ENCODE data around the gene ZNF318.
"Not testable (repeated sequence)": the region's sequence is repeated elsewhere in the genome, so short reads cannot be mapped to it uniquely, and the experiment has no call there.

DNA sequence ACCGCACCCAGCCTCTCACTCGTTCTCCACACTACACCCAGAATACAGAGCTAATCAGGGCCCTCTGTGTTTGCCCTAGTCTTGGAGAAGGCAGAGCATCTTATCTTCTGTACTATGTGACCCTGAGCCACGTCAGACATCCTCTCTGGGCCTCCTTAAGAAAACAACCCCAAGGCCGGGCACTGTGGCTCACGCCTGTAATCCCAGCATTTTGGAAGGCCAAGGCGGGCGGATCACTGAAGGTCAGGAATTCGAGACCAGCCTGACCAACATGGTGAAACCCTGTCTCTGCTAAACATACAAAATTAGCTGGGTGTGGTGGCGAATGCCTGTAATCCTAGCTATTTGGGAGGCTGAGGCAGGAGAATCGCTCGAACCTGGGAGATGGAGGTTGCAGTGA, 66.4 kb downstream of the ZNF318 start:
- TF ChIP-seq, protein P1, sequence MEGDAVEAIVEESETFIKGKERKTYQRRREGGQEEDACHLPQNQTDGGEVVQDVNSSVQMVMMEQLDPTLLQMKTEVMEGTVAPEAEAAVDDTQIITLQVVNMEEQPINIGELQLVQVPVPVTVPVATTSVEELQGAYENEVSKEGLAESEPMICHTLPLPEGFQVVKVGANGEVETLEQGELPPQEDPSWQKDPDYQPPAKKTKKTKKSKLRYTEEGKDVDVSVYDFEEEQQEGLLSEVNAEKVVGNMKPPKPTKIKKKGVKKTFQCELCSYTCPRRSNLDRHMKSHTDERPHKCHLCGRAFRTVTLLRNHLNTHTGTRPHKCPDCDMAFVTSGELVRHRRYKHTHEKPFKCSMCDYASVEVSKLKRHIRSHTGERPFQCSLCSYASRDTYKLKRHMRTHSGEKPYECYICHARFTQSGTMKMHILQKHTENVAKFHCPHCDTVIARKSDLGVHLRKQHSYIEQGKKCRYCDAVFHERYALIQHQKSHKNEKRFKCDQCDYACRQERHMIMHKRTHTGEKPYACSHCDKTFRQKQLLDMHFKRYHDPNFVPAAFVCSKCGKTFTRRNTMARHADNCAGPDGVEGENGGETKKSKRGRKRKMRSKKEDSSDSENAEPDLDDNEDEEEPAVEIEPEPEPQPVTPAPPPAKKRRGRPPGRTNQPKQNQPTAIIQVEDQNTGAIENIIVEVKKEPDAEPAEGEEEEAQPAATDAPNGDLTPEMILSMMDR (IDR thresholded peaks at IDR 0.05) = not testable (repeated sequence)
- not testable (repeated sequence) for TF ChIP-seq CREB1 (CRISPR knock-in tag; IDR thresholded peaks at IDR 0.05)

Data from WTC11 (cell line).